H1 (cell line): ENCODE results near the gene TGFA. TPM values are rescaled to one million over a fixed set of nuclear protein-coding genes. Genes with fewer than 3 reads are reported as not detected.

Experiments used
- CTCF ChIA-PET: fragments of 300-600 bp; sonication (Branson Sonifier 250); formaldehyde crosslinking; loops from one replicate; lab custom pipeline; 2021; ENCODE audit not compliant: partially characterized antibody; lab: Charles Lee
- POLR2A ChIA-PET: fragments of 300-600 bp; sonication (Branson Sonifier 250); formaldehyde crosslinking; loops from one replicate; lab custom pipeline; 2021; ENCODE audit warnings: inconsistent platforms; ENCODE audit not compliant: partially characterized antibody; lab: Charles Lee
- DNase-seq, 2 experiments: peaks; one replicate each; pipeline versions ENCODE4 v3.0.0 to v3.0.0-alpha.2; 2010 to 2022; ENCODE audit warnings: low spot score in 2 of 2, low read depth in 1 of 2, mixed read lengths in 1 of 2
- FAIRE-seq: peaks from 2 replicates; lab custom pipeline; 2011; peaks lifted over from hg19 to GRCh38; lab: Jason Lieb, UNC
- H2AFZ ChIP-seq: 2 replicates; pipeline ENCODE4 v1.8.1; 2012; ENCODE audit warnings: low read length, inconsistent platforms
- H2AK5ac ChIP-seq: 2 replicates; pipeline ENCODE4 v1.6.1; 2013; ENCODE audit warnings: low read depth, low read length
- H2BK120ac ChIP-seq: replicated peaks from 2 replicates; pipeline ENCODE3; 2013; ENCODE audit warnings: low read depth, low read length, inconsistent platforms
- H2BK12ac ChIP-seq: 2 replicates; pipeline ENCODE4 v1.6.1; 2013; ENCODE audit warnings: low read depth, low read length
- H2BK15ac ChIP-seq: 2 replicates; pipeline ENCODE4 v1.6.1; 2013; ENCODE audit warnings: low read length
- H2BK20ac ChIP-seq: 2 replicates; pipeline ENCODE4 v1.6.1; 2013; ENCODE audit warnings: low read length
- H2BK5ac ChIP-seq: 2 replicates; pipeline ENCODE4 v1.6.1; 2013; ENCODE audit warnings: low read depth, low read length
- H3K14ac ChIP-seq: 2 replicates; pipeline ENCODE4 v1.6.1; 2013; ENCODE audit warnings: inconsistent platforms; ENCODE audit not compliant: insufficient read length
- H3K18ac ChIP-seq: 2 replicates; pipeline ENCODE4 v1.6.1; 2013; ENCODE audit warnings: low read length; ENCODE audit errors: extremely low read depth
- H3K23ac ChIP-seq: 2 replicates; pipeline ENCODE4 v1.6.1; 2013; ENCODE audit warnings: inconsistent platforms; ENCODE audit not compliant: insufficient read length
- H3K23me2 ChIP-seq: 2 replicates; pipeline ENCODE4 v1.6.1; 2013; ENCODE audit warnings: low read depth, low read length
- H3K27ac ChIP-seq: 2 replicates; pipeline ENCODE4 v1.6.1; 2011; ENCODE audit warnings: low read depth, low read length, inconsistent platforms
- H3K27me3 ChIP-seq, 4 experiments: replicated peaks in 1 of 4; 1 replicate in 1 of 4; 2 replicates in 3 of 4; pipeline versions ENCODE4 v1.6.1 to v1.8.1; 2011 to 2013; ENCODE audit warnings: low read length in 3 of 4, mild to moderate bottlenecking in 3 of 4, inconsistent platforms in 2 of 4, mixed read lengths in 2 of 4, moderate library complexity in 1 of 4; ENCODE audit not compliant: control insufficient read depth in 3 of 4, insufficient read depth in 3 of 4; ENCODE audit errors: extremely low read depth in 1 of 4
- H3K36me3 ChIP-seq, 4 experiments: 2 replicates each; pipeline versions ENCODE4 v1.6.1 to v1.8.1; 2011 to 2013; ENCODE audit warnings: mild to moderate bottlenecking in 4 of 4, low read length in 3 of 4, moderate library complexity in 2 of 4, control low read depth in 1 of 4, inconsistent platforms in 1 of 4; ENCODE audit not compliant: insufficient read depth in 4 of 4, control insufficient read depth in 2 of 4
- H3K4ac ChIP-seq: replicated peaks from 2 replicates; pipeline ENCODE3; 2013; ENCODE audit warnings: low read length, low read depth, mixed read lengths, inconsistent platforms; ENCODE audit not compliant: insufficient read length
- H3K4me1 ChIP-seq, 4 experiments: replicated peaks in 1 of 4; 1 replicate in 1 of 4; 2 replicates in 3 of 4; pipeline versions ENCODE4 v1.6.1 to v1.8.1; 2011 to 2013; ENCODE audit warnings: low read length in 3 of 4, inconsistent platforms in 2 of 4, mixed read lengths in 1 of 4; ENCODE audit not compliant: insufficient read depth in 4 of 4, control insufficient read depth in 3 of 4
- H3K4me2 ChIP-seq, 2 experiments: 2 replicates each; pipeline versions ENCODE4 v1.6.1 to v1.8.1; 2011 to 2013; ENCODE audit warnings: low read depth in 2 of 2, low read length in 2 of 2, control low read depth in 1 of 2, inconsistent platforms in 1 of 2, mild to moderate bottlenecking in 1 of 2; ENCODE audit not compliant: insufficient read depth in 1 of 2
- H3K4me3 ChIP-seq, 4 experiments: fragments of 200-600, 300-600 bp in 1 of 4; sonication (generic), shearing (Covaris generic), sonication (Bioruptor Twin) in 1 of 4; 2 replicates each; pipeline versions ENCODE4 v1.5.1 to v1.8.1; 2011 to 2016; ENCODE audit warnings: low read length in 4 of 4, low read depth in 3 of 4, control low read depth in 2 of 4, inconsistent platforms in 2 of 4, mild to moderate bottlenecking in 2 of 4, mixed read lengths in 1 of 4, moderate library complexity in 1 of 4; ENCODE audit not compliant: insufficient read depth in 2 of 4; ENCODE audit errors: extremely low read depth in 1 of 4
- H3K56ac ChIP-seq: replicated peaks from 2 replicates; pipeline ENCODE3; 2013; ENCODE audit warnings: low read depth, mild to moderate bottlenecking, mixed read lengths, low read length, inconsistent platforms; ENCODE audit not compliant: insufficient read length
- H3K79me1 ChIP-seq: 2 replicates; pipeline ENCODE4 v1.6.1; 2013; ENCODE audit warnings: low read depth, low read length, control low read depth
- H3K79me2 ChIP-seq, 2 experiments: 2 replicates each; pipeline versions ENCODE4 v1.6.1 to v1.8.1; 2012 to 2013; ENCODE audit warnings: low read length in 2 of 2, mild to moderate bottlenecking in 2 of 2, inconsistent platforms in 1 of 2; ENCODE audit not compliant: insufficient read depth in 2 of 2, control insufficient read depth in 1 of 2
- H3K9ac ChIP-seq, 4 experiments: replicated peaks in 1 of 4; 1 replicate in 1 of 4; 2 replicates in 3 of 4; pipeline versions ENCODE4 v1.6.1 to v1.8.1; 2011 to 2013; ENCODE audit warnings: low read depth in 3 of 4, low read length in 3 of 4, control low read depth in 2 of 4, mild to moderate bottlenecking in 2 of 4, moderate library complexity in 2 of 4, inconsistent platforms in 1 of 4; ENCODE audit errors: extremely low read depth in 1 of 4
- H3K9me3 ChIP-seq, 2 experiments: 2 replicates each; pipeline versions ENCODE4 v1.6.1 to v1.8.1; 2012 to 2013; ENCODE audit warnings: mild to moderate bottlenecking in 2 of 2, moderate library complexity in 2 of 2, control low read depth in 1 of 2, inconsistent platforms in 1 of 2, low read depth in 1 of 2, low read length in 1 of 2, mixed read lengths in 1 of 2; ENCODE audit not compliant: insufficient read depth in 2 of 2
- H4K20me1 ChIP-seq, 2 experiments: replicated peaks in 1 of 2; 2 replicates each; pipeline versions ENCODE3 to v1.8.1; 2011 to 2013; ENCODE audit warnings: inconsistent platforms in 2 of 2, low read length in 2 of 2, mild to moderate bottlenecking in 1 of 2; ENCODE audit not compliant: insufficient read depth in 2 of 2, control insufficient read depth in 1 of 2
- H4K5ac ChIP-seq: 2 replicates; pipeline ENCODE4 v1.6.1; 2013; ENCODE audit warnings: low read length, low read depth, mixed read lengths, inconsistent platforms; ENCODE audit not compliant: insufficient read length
- H4K8ac ChIP-seq: 2 replicates; pipeline ENCODE4 v1.8.0; 2013; ENCODE audit warnings: mild to moderate bottlenecking, moderate library complexity, low read length, inconsistent platforms; ENCODE audit not compliant: insufficient read depth; ENCODE audit errors: extremely low read depth
- H4K91ac ChIP-seq: replicated peaks from 2 replicates; pipeline ENCODE3; 2013; ENCODE audit warnings: low read length, mixed read lengths, inconsistent platforms; ENCODE audit not compliant: insufficient read length
- ASH2L ChIP-seq: fragments of 200-600, 300-600 bp; sonication (generic); IDR thresholded peaks from one replicate; pipeline ENCODE4 v1.7.1; 2017; ENCODE audit warnings: low read length
- BRCA1 ChIP-seq: IDR thresholded peaks from 2 replicates; pipeline ENCODE4 v1.6.1; 2012; ENCODE audit warnings: low read depth, low read length, improper control_type of control experiment
- FOSL1 ChIP-seq: IDR thresholded peaks from 2 replicates; pipeline ENCODE4 v1.6.1; 2011; ENCODE audit warnings: mild to moderate bottlenecking, low read depth, low read length, moderate library complexity; ENCODE audit not compliant: insufficient read depth
- MAFK ChIP-seq: IDR thresholded peaks from 2 replicates; pipeline ENCODE4 v1.6.1; 2012; ENCODE audit warnings: low read depth, mild to moderate bottlenecking, improper control_type of control experiment, low read length
- RFX5 ChIP-seq: IDR thresholded peaks from 2 replicates; pipeline ENCODE4 v1.6.1; 2011; ENCODE audit warnings: low read depth, low read length, improper control_type of control experiment, borderline replicate concordance
- SAP30 ChIP-seq: fragments of 300-600 bp; sonication (generic); IDR thresholded peaks from 2 replicates; pipeline ENCODE4 v1.7.1; 2012; ENCODE audit warnings: low read length, moderate library complexity, mild to moderate bottlenecking, inconsistent platforms; ENCODE audit not compliant: insufficient read depth, insufficient replicate concordance
- SP2 ChIP-seq: IDR thresholded peaks from 2 replicates; pipeline ENCODE4 v1.6.1; 2012; ENCODE audit warnings: mild to moderate bottlenecking, low read length, inconsistent platforms
- SP4 ChIP-seq: IDR thresholded peaks from 2 replicates; pipeline ENCODE4 v1.6.1; 2012; ENCODE audit warnings: low read length, inconsistent platforms
- SRF ChIP-seq: IDR thresholded peaks from 2 replicates; pipeline ENCODE4 v1.6.1; 2011; ENCODE audit warnings: mild to moderate bottlenecking, low read depth, low read length, moderate library complexity
- TBP ChIP-seq: IDR thresholded peaks from 2 replicates; pipeline ENCODE4 v1.6.1; 2011; ENCODE audit warnings: low read depth, low read length, improper control_type of control experiment
- WGBS, 2 experiments: shearing (Covaris generic) in 1 of 2; methylation state at CpG; one replicate each; pipeline versions ENCODE4 v1.1.6 to v1.1.7; 2013 to 2015; ENCODE audit warnings: low lambda C conversion rate in 2 of 2, mixed read lengths in 2 of 2, inconsistent platforms in 1 of 2, low coverage in 1 of 2, missing lambda C conversion rate in 1 of 2; ENCODE audit not compliant: insufficient replicate concordance in 2 of 2, insufficient coverage in 1 of 2, insufficient read length in 1 of 2; ENCODE audit errors: extremely low coverage in 1 of 2, missing lambda C conversion rate in 1 of 2; 5-methylcytosine and 5-hydroxymethylcytosine counted together
- polyA plus RNA-seq, 7 experiments: library from polyadenylated mRNA; depleted of rRNA in 3 of 7; stranded (reverse) in 5 of 7; unstranded in 2 of 7; fragments of >200 nt in 5 of 7; fragments of 200-250 nt in 2 of 7; gene quantifications; 1 replicate in 5 of 7; 2 replicates in 1 of 7; 4 replicates in 1 of 7; pipeline versions ENCODE4 v1.2.1 to v1.2.3, GENCODE V29; 2011 to 2013; ENCODE audit warnings: missing spikeins in 2 of 7, mixed read lengths in 2 of 7
- total RNA-seq: library from RNA; stranded (reverse); fragmentation: NEBNext Ultra II Directional; extraction: Animal tissue kit (Norgen Biotek cat#: 25700); gene quantifications from 2 replicates; pipeline ENCODE4 v1.2.1, GENCODE V29; 2021
- TF ChIP-seq, protein P1 (sequence below): IDR thresholded peaks from 2 replicates; pipeline ENCODE4 v1.6.1; 2012; ENCODE audit warnings: low read length, inconsistent platforms

The TGFA gene
- total and polyA plus RNA-seq, 2 of the 8 experiments (the other 6 are each of a cell fraction or from before 2014, with no cell fraction given) = 1.8 to 3.7 TPM

DNA sequence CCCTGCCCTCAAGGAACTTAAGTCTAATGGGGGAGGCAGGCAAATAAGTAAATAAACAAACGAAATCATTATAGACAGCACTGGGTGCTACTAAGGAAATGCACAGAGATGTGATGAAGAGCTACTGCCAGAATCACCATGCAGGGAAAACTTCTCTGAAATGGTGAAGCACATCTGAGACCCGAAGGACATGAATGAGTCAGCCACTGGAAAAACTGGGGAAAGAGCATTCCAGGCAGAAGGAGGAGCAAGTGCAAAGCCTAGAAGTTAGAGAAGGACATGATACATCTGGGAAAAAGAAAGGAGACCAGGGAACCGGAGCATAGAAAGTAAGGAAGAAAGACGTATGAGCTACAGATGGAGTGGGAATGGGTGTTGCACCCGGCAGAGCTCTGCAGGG is 56.8 kb downstream of the TGFA start:
- Histone ChIP-seq H3K36me3 (no peaks in the 10 kb centered on the region), H3K4ac (no peak overlapping the region), H3K14ac (no peak overlapping the region), H3K4me2 (no peak overlapping the region), H3K4me3 (no peak overlapping the region), H3K23me2 (no peaks in the 10 kb centered on the region), H2BK12ac (no peak overlapping the region), H2BK15ac (no peak overlapping the region), H3K27ac (no peak overlapping the region), H4K20me1 (no peaks in the 10 kb centered on the region), H4K91ac (no peak overlapping the region), H4K5ac (no peak overlapping the region), H2AFZ (no peak overlapping the region), H2BK20ac (no peak overlapping the region), H2BK120ac (no peak overlapping the region), H3K79me1 (no peaks in the 10 kb centered on the region), H3K9me3 (no peaks in the 10 kb centered on the region), H2BK5ac (no peak overlapping the region), H3K79me2 (no peaks in the 10 kb centered on the region), H3K9ac (no peak overlapping the region; a peak in 1 of 7 replicates), H3K27me3 (no peaks in the 10 kb centered on the region; a peak in 1 of 7 replicates), H4K8ac (no peak overlapping the region), H3K56ac (no peak overlapping the region), H3K18ac (no peak overlapping the region), H3K23ac (no peak overlapping the region), H3K4me1 (peaks cover 0 to under 1% (median 0%) of the 10 kb centered on the region in 4 experiments; a peak in 1 of 7 replicates), H2AK5ac (no peak overlapping the region)
- ChIA-PET POLR2A (no interaction called here), CTCF (interaction anchor here (0.7 to 3.0 kb wide), 16 partner anchors 10 to 155 kb away, joined by 3 to 15 read pairs (median 5); partner anchors contain the start of gene TGFA)
- FAIRE-seq (no peak), DNase-seq (no peak)
- WGBS, 2 experiments = 84% methylated on average over 5 of the region's 5 CpGs; no CpG with 5 or more reads in 1 of the 2 experiments
- no peak for TF ChIP-seq SP4
- TF ChIP-seq SAP30 = no peak
- TF ChIP-seq MAFK = no peak
- TF ChIP-seq FOSL1 = no peak
- TF ChIP-seq, protein P1, sequence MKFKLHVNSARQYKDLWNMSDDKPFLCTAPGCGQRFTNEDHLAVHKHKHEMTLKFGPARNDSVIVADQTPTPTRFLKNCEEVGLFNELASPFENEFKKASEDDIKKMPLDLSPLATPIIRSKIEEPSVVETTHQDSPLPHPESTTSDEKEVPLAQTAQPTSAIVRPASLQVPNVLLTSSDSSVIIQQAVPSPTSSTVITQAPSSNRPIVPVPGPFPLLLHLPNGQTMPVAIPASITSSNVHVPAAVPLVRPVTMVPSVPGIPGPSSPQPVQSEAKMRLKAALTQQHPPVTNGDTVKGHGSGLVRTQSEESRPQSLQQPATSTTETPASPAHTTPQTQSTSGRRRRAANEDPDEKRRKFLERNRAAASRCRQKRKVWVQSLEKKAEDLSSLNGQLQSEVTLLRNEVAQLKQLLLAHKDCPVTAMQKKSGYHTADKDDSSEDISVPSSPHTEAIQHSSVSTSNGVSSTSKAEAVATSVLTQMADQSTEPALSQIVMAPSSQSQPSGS = no peak
- TF ChIP-seq ASH2L = no peak
- TF ChIP-seq BRCA1 = no peak
- TF ChIP-seq TBP = no peak
- no peak for TF ChIP-seq SRF
- TF ChIP-seq SP2 = no peak
- no peak for TF ChIP-seq RFX5
